HG03060 (cell line): Measurements from ENCODE around the gene HSPA2.
"Not testable (repeated sequence)": the region's sequence is repeated elsewhere in the genome, so short reads cannot be mapped to it uniquely, and the experiment has no call there.

Experiments used
- ATAC-seq: cut with Tn5 transposase; IDR thresholded peaks from one replicate; pipeline ENCODE4 v1.9.1; 2021; ENCODE audit warnings: low read depth, moderate number of reproducible peaks; ENCODE audit not compliant: unreplicated experiment

Gene HSPA2

GRCh38 chr14:64513271-64513670 is 27.3 kb upstream of the HSPA2 start:
- no peak for ATAC-seq

GRCh38 chr14:64515053-64515452 is 25.5 kb upstream of the HSPA2 start:
- no peak for ATAC-seq

GRCh38 chr14:64516969-64517368 is 23.6 kb upstream of the HSPA2 start:
- ATAC-seq = no peak

DNA sequence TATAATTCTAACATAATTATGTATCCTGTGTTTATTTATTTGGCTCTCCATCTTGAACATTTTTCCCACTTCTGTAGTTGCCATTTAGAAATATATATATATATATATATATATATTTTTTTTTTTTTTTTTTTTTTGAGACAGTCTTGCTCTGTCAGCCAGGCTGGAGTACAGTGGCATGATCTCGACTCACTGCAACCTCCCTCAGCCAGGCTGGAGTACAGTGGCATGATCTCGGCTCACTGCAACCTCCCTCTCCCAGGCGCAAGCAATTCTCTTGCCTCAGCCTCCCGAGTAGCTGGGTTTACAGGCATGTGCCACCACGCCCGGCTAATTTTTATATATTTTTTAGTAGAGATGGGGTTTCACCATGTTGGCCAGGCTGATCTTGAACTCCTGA is 22.9 kb upstream of the HSPA2 start:
- ATAC-seq = not testable (repeated sequence)

DNA sequence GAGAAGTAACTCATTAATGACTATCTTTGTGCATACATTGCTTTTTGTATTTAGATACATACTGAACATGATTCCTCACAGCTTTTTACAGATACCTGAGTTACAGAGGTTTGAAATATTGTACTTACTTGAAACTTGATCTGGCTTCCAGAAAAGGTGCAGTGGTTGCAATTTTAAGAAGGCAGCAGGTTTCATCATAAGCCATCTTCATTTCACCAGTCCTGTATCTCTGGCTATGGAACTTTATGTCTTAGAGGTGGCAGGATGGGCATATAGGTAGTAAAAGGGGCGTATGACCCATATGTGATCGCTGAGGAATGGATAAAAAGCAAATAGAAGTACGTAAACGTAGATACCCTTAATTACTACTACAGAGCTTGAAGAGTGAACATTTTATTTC is 22.3 kb upstream of the HSPA2 start:
- ATAC-seq = no peak

GRCh38 chr14:64520699-64521098 is 19.8 kb upstream of the HSPA2 start:
- ATAC-seq = no peak

GRCh38 chr14:64522591-64523355 is 17.8 kb upstream of the HSPA2 start:
- no peak for ATAC-seq

DNA sequence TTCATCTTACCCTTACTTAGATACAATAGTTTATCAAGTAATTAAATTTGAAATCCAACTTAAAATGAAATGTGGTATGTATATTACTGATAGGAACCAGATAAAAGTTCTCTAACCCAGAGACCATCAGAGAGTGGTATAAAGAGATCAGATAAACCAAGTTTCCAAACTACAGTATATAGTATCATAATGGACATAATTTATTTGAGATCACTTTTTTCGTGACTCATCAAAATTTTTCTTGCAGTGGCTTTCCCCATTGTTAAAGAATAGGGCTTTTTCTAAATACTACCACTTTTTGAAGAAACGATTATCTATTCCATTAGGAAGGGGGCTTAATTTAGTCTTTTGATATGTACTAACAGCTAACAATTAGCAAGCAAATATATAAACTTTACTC is 15.2 kb upstream of the HSPA2 start:
- ATAC-seq = no peak

GRCh38 chr14:64531567-64531966 is 9.0 kb upstream of the HSPA2 start:
- no peak for ATAC-seq

- ATAC-seq = no peak
These were observed 3.9 kb upstream of the HSPA2 start for GRCh38 chr14:64536488-64537245.

GRCh38 chr14:64541261-64541971 is 875 bp downstream of the HSPA2 start:
- no peak for ATAC-seq

- no peak for ATAC-seq
These were observed 1.7 kb downstream of the HSPA2 start for GRCh38 chr14:64541972-64542835.

DNA sequence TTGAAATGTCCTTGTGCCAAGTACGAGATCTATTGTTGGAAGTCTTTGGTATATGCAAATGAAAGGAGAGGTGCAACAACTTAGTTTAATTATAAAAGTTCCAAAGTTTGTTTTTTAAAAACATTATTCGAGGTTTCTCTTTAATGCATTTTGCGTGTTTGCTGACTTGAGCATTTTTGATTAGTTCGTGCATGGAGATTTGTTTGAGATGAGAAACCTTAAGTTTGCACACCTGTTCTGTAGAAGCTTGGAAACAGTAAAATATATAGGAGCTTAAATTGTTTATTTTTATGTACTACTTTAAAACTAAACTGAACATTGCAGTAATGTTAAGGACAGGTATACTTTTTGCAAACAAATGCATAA is 2.3 kb downstream of the HSPA2 start:
- ATAC-seq = no peak

DNA sequence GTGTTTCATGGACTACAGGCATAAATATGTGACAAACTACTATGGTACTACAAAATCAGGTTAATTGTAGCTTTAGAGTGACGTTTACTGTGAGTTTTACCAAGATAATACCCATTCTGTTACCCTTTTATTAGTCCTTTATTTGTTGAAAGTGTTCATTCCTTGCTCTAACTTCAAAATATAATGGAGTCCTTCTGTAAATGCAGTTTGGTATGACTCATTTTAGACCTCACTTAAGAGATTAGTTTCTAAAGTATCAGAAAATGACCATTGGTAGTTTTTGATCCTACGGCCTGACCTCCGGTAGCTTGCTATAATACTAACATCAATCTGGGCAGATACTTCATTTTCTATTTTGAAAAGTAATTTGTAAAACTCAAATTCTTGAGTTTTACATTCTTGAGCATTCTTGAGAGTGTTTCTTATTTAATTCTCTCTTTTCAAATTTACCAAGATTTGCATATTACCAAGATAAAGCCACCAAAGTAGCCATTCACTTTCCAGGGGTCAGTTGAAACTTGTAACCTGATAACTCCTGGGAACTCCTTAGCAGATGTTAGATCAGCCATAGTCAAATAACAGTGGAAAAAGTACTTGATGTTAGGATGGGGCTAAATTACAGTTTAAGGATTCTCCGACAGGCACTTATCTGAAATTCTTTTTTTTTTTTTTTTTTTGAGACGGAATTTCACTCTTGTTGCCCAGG is 4.2 kb downstream of the HSPA2 start:
- ATAC-seq = no peak

- no peak for ATAC-seq
These were observed 8.5 kb downstream of the HSPA2 start for GRCh38 chr14:64549016-64549415.

GRCh38 chr14:64549791-64550620 is 9.5 kb downstream of the HSPA2 start, which contains the start of gene PPP1R36:
PPP1R36 (plus strand) TSS chr14:64549961; CDS start chr14:64549998, 37 bp downstream.
- ATAC-seq = no peak

GRCh38 chr14:64550621-64551333 is 10.2 kb downstream of the HSPA2 start:
- ATAC-seq = no peak

DNA sequence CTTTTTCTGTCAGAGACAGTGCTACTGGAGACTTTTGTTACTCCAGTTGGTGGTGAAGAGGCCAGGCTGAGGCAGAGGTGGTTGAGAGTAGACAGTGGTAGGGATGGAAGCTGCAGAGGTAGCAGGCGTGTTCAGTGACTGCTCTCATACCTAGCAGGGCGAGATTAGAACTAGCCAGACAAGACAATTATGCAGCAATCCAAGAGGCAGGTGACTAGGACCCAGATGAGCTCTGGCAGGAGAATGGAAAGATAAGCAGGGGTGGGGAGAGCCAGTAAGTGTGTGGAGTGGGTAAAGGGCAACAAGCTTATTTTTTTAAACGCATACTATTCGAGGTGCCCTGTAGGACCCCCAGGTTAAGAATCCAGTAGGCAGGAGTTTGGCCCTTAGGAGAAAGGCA is 14.0 kb downstream of the HSPA2 start:
- no peak for ATAC-seq
